Sciatic nerve (tissue), 2 donors: ENCODE measurements around the gene EEF1G. TPM values are rescaled to one million over a fixed set of nuclear protein-coding genes. Genes with fewer than 3 reads are reported as not detected.
"Not testable (repeated sequence)": the region's sequence is repeated elsewhere in the genome, so short reads cannot be mapped to it uniquely, and the experiment has no call there.

Experiments used
- ATAC-seq: fragments of 200-7000 bp; cut with Tn5 transposase; one replicate; pipeline ENCODE4 v1.9.1; 2020; ENCODE audit warnings: mild to moderate bottlenecking, moderate library complexity
- DNase-seq: peaks from one replicate; pipeline ENCODE4 v3.0.0-alpha.2; 2020; ENCODE audit warnings: low spot score
- intact Hi-C: fragments of 100-400 bp; cut with DNase I; formaldehyde crosslinking; loops from one replicate; pipeline ENCODE4 v1.14.2; 2022
- total RNA-seq: library from RNA; stranded (reverse); fragmentation: NEBNext Ultra II Directional; extraction: Animal tissue kit (Norgen Biotek cat#: 25700); gene quantifications from one replicate; pipeline ENCODE4 v1.2.1, GENCODE V29; 2021
- donor health status: DM: no; HTN: no; CAD: no.
- donor health status: DM: no; HTN: no; CAD: no.

The EEF1G gene
- total RNA-seq, 1 donor from 2014 or later, result 811 TPM

DNA sequence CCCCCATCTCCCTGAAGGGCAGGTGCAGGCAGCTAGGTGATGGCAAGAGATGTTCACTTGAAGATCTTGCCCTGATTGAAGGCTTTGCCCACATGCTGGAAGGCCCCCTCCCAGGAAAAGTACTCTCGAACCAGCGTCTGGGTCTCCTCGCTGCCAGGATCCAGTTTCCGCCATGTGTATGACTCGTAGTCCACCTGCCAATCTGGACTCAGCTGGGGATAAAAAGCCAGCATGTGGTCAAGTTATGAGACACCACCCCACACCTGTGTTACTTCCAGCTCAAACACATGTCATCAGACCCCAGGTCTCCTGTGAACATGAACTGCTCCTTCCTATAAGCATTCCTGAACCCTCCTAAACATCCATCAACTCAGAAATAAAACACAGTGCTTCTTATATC is 14.1 kb downstream of the EEF1G start:
- not testable (repeated sequence) for ATAC-seq, DNase-seq
- intact Hi-C loops, result loop anchor here (10.0 kb wide), 1 partner anchor 55 kb away; no protein-coding TSS in a partner anchor

DNA sequence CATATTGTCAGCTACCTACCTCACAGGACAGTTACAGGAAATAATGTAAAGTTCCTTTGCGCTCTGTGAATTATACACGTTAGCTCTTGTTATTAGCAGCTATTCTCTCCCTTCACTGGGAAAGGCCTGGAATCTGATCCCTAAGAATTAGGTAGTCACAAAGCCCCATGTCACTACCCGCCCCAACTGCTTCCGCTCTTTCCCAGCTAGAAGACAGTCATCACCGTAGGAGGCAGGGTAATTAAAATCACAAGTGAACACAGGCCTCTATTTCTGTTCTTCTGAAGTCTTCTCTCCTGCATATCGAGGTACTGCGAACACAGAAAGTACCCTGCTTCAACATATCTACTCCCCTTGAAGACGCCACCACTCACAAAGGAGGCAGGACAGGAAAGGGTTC is 14.5 kb downstream of the EEF1G start:
- no peak for ATAC-seq
- no peak for DNase-seq
- intact Hi-C loops, result loop anchor here (10.0 kb wide), 1 partner anchor 54 kb away; no protein-coding TSS in a partner anchor

DNA sequence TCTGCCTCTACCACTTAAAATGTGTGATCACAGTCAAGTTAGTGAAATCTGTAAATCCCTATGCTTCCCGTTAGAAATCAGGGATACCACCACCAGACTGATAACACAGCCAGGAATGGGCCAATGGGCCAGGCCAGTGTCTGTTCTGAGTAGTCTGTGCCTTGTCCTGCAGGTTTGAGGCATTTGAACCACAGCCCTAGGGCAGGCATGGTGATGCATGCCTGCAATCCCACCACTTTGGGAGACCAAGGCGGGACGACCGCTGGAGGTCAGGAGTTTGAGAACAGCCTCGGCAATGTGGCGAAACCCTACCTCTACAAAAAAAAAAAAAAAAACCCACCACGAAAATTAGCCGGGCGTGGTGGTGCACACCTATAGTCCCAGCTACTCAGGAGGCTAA is 15.0 kb downstream of the EEF1G start:
- intact Hi-C loops, result loop anchor here (10.0 kb wide), 1 partner anchor 54 kb away; no protein-coding TSS in a partner anchor
- no peak for ATAC-seq
- no peak for DNase-seq

DNA sequence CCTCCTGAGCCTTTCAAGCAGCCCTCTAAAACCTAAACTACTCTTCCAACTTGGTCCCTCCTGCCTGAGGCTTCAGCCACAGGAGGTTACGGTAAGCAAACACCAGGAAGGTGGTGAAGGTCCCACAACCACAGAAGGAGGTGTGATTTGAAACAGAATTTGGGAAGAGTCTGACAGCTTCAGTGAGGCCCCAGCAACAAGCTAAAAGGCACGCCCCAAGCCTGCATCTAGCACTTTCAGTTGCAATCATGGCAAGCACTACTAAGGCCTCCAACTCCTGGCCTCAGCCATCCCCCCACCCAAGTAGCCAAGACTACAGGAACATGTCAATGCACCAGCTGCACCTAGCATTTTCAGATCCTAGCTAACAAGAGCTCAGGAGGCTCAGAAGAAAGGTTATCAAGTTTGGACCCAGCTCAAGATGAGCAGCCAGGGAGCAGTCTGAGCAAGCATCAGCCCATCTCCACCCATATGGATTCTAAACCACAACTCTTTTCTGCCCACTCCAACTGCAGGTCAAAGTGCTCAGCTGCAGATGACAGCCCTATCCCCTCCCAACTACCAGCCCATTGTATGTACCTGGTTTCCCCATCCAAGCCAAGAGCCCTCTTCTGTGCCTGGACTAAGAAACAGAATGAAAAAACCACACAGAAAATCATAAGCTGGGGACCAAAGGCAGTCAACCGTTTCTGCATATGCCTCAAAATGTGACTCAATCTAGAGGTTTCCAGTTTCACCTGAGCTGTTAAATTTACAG is 16.6 kb downstream of the EEF1G start:
- intact Hi-C loops, result loop anchor here (10.0 kb wide), 1 partner anchor 52 kb away; no protein-coding TSS in a partner anchor
- ATAC-seq (no peak), DNase-seq (no peak)

DNA sequence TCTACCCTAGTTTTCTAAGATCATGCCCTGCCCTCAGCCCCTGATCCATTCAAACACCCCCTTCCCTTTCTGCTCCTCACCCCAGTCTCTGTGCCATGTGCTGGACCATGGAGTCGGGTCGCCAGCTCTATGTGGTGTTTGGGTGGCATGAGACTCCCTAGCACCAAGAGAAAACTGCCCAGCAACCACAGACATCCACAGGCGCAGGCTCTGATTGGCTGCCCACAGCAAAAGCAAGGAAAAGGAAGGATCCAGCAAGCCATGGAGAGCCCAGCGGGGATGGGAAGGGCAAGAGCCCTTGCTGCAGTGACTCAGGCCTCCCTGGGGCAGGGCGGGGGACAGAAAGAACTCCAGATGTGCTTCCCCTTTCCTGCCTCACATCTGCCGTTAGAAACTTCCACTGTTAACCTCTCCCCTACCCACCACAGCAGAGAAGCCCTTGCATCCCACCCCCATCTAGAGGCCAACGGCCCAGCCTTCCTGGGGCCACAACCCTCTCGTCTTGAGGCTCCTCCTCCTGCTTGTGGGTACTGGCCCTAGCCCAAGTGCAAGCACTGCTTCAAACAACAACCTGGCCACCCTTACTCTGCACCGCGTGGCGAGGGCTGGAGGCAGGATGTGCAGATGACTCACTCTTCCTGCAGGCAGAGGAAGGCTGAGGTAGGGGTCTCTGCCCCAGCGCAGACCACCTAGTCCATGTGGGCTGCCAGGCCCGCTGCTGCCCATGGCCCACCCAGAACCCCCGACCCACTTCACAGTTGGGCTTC is 17.4 kb downstream of the EEF1G start:
- ATAC-seq, result peak; percentile 64
- intact Hi-C loops, result loop anchor here (10.0 kb wide), 1 partner anchor 51 kb away; no protein-coding TSS in a partner anchor

DNA sequence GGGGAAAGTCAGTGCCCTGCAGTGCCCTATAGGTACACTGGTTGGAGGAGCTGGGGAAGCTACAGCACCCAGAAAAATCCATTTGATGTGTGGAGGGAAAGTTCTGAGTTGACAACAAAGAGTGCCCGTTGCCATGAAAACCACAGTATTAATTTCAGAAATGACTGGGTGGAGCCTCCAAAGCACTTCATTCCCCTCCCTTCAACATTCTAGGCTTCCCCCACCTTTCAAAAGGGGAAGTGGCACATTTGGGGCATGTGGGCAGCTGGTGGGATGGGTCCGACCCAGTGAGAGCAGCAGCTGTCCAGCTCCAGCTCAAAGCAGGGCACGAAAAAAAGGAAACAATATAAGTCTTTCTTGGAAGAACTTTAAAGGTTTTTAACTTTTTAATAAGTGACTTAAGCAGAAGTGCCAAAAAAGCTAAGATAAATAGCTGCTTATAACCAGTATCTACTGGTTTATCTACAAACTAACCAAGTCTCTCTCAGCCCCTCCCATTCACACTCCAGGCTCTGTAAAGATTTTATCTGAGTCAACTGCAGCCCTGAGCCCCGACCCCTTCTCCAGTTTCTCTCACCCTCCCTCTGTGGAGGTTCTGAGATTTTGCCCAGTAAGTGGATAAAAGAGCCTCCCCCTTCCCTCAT is 18.1 kb downstream of the EEF1G start:
- DNase-seq, result no peak
- peak; percentile 13 for ATAC-seq
- intact Hi-C loops, result loop anchor here (10.0 kb wide), 1 partner anchor 51 kb away; no protein-coding TSS in a partner anchor

More for the DNA sequence above, 17.4 kb downstream of the EEF1G start:
- peak; percentile 88 for DNase-seq

DNA sequence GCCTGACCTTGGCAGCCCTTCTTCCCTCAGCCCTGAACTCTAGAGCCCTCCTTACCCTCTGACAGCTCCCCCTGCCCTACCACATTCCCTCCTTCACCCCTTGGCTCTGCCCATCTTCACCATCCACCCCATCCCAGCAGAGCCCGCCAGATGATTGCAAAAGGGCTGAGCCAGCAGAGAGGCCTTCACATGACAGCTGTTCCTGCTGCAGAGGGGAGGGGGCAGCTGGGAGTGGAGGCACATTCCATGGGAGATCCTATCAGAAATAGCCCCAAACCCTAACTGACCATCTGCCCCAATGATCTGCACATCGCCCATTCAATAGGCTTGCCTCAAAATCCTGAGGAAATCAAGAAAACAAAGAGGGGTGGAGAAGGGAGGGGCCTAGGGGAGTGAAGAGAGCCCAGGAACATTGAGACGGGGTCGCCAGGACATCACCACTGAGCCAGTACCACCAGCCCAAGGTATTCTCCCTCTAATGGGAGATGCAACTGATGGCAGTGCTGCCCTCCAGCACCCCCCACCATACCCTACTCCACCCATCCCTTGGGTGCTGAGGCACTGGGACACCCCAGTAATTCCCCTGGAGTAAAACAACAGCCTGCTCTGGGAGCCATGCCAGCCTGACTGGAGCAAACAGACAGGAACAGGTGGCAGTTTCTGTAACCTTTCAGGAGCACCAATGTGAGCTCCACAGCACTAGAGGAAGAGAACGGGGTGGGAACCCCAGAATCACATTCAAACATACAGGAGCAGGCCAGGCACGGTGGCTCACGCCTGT is 19.1 kb downstream of the EEF1G start:
- intact Hi-C loops, result loop anchor here (10.0 kb wide), 1 partner anchor 50 kb away; no protein-coding TSS in a partner anchor
- DNase-seq (no peak), ATAC-seq (no peak)

DNA sequence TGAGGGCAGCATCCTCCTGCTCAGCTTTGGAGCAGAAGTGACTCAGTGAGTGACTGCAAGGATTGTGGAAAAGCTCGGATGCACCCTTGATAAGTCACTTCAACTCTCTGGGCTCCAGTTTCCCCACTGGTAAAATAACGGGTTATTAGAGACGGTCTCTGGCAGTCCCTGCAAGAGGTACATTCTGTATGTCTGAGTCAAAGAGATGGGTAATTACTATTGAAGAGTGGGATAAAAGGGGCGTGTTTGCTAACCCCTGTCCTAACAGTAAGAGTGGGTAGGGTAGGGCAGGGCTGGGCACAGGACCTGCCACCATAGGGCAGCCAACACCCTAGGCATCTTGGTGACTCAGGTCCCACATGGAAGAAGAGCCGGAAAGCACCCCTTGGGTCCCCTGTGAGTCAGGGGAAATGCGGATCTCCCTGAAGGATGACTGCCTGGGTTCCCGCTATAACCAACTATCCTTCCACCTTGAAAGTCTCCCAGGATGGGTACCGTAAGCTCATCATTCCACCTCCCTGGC is 19.8 kb downstream of the EEF1G start:
- ATAC-seq (no peak), DNase-seq (no peak)
- intact Hi-C loops, result loop anchor here (10.0 kb wide), 1 partner anchor 49 kb away; no protein-coding TSS in a partner anchor

DNA sequence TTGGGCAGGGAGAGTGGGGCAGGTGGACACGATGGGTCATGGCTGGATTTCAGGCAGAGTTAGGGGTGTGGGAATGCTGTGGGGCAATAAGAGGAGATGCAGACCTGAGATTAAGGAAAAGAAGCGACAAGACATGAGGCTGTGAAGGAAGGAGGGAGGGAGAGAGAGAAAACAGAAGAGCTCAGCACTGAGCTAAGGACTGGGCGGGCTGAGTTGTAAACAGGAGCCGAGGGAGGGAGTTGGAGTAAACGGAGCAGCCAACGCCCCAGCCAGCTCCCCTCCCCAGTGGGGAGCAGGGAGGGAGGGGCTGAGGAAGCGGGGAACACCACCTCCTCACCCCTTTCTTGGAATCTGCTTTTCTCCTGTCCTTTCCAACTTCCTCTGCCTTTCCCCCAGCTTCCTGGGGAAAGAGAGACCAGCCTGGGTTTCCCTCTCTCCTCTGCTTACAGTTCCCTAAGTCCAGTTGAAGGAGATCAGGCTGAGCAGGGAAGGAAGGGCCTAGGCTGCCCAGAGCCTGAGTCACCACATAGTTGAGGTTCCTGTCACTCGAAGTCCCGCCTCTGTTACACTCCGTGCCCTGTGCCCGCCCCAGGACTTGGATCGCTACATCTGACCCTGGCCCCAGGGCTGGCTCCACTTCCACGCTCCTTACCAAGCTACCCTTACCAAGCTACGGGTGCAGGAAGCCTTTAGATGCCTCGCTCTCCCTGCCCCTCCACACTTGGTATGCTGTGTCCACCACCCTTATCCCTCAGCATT is 20.4 kb downstream of the EEF1G start:
- ATAC-seq, result peak; percentile 88
- DNase-seq, result peak; percentile 88
- intact Hi-C loops, result loop anchor here (10.0 kb wide), 1 partner anchor 48 kb away; no protein-coding TSS in a partner anchor

DNA sequence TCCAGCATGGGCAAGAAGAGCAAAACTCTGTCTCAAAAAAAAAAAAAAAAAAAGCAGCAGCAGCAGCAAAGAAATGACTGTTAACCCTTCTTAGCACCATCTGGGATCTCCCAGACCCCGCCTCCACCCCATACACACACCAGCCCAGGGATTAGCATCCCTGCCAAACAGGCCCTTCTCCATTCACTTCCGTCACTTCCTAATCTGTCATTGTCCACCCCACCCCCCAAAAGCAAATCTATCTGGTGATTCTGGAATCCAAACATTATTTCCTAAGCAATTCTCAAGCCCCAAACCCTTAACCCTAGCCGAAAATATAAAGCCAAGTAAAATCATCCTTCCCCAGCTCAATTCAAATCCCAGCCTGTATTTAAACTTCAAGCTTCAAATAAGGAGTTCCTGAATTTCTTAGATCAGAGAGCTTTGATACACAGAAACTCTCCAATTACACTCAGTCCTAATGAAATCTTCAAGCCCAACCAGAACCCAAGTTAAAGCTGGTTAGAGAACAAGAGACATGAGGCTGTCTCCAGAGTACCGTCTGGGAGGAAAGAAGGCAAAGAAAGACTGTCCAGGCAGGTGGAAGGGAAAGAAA is 21.1 kb downstream of the EEF1G start:
- ATAC-seq (no peak), DNase-seq (no peak)
- intact Hi-C loops, result loop anchor here (10.0 kb wide), 1 partner anchor 48 kb away; no protein-coding TSS in a partner anchor

DNA sequence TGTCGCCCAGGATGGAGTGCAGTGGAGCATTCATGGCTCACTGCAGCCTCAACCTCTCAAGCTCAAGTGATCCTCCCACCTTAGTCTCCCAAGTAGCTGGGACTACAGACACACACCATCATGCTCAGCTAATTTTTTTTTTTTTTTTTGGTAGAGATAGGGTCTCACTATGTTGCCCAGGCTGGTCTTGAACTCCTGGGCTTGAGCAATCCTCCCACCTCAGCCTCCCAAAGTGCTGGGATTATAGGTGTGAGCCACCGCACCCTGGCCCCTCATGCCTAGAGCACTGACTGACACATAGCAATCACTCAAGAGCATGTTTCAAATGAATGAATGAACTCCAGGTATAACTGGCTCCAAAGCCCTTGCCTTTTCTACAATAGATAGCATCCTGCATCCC is 23.2 kb downstream of the EEF1G start:
- intact Hi-C loops, result loop anchor here (10.0 kb wide), 1 partner anchor 46 kb away; no protein-coding TSS in a partner anchor
- DNase-seq, ATAC-seq: not testable (repeated sequence)

DNA sequence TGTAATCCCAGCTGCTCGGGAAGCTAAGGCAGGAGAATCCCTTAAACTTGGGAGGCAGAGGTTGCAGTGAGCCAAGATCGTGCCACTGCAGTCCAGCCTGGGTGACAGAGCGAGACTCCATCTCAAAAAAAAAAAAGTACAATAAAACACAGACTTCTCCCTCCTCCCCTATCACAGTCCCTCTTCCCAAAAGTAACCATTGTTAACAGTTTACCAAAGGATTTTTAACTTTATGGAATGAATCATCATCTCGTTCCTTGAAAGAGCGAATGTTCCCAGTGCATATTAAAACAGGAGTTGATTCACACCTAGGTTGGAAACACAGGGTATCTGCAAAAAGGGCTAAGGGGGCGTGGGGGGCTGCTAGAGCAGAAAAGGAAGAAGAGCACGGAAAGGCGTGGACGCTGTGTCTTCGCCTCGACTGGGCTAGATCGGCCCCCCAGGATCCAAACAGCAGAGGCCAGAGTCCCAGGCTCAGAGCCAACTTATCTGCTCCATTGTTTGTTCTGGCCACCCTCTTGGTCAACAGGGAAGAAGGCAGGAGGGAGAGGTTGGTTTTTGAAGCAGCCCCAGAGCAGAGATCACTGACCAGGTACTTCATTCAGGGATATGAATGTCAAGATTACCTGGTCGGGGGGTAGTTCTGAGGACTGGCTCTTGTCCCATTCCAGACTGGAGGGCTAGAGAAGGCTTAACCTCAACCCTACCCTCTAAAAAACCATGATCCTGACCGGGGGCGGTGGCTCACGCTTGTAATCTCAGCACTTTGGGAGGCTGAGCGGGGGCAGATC is 25.0 kb downstream of the EEF1G start:
- intact Hi-C loops, result loop anchor here (10.0 kb wide), 1 partner anchor 154 kb away; no protein-coding TSS in a partner anchor
- no peak for DNase-seq

DNA sequence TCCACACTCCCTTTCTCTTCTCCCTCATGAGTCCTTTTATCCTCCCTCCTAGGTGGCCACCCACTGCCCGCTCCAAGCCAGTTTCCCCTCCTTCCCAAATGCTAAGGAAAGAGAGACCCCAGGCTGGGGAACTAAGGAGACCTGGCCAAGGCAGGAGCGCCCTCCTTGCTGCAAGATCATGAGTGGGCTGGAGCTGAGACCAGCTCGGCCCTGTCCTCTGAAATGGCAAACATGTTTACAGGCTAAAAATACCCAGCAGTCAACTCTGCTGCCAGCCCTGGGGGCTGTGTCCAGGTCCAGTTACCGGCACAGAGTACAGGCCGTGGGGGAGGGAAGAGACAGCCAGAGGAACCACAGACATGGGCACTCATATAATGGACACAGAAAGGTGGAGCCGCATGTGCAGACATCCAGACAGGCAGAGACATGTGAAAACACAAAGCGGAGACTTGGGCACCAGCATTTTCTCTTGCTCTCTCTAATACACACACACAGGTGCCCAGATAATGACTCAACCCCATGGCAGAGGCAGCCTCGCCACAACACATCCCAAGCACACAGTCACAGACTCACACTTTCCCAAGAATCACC is 25.9 kb downstream of the EEF1G start:
- no peak for ATAC-seq
- DNase-seq, result no peak
- intact Hi-C loops, result loop anchor here (10.0 kb wide), 1 partner anchor 153 kb away; no protein-coding TSS in a partner anchor

More for the DNA sequence above, 25.0 kb downstream of the EEF1G start:
- no peak for ATAC-seq

DNA sequence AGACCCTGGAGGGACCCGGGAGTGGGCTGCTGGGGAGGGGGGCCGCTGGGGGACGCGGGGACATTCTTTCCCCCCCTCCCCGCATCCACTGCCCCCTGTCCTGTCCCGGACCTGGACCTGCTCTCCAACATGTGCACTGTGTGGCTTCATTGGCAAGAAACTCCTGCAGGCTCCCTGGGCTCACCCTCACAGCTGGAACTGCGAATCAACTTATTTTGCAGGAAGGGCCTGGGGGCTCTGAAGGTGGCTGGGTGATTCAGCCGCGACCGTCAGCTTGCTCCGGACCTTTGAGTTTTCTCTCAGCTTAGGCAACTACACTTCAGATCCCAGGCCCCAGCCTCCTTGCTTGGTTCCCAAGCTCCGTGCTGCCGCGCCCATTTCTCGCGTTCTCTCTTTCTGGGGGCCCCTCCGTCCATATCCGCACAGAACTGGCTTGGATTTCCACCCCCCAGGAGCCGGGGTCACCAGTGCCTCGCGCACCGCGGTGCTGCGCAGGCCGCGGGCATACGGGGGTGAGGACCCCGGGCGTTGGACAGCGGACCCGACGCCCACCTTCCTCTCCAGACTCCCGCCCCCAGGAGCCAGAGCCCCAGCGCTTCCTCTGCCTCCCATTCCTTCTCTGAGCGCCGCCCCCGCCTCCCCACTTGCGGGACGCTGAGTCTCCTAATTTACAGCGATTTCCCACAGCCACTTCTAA is 26.6 kb downstream of the EEF1G start:
- intact Hi-C loops, result loop anchor here (10.0 kb wide), 1 partner anchor 152 kb away; no protein-coding TSS in a partner anchor
- ATAC-seq, result peak; percentile 4
- peak; percentile 79 for DNase-seq
